ENCODE data around the gene ACOT6. TPM values are rescaled to one million over a fixed set of nuclear protein-coding genes. Genes with fewer than 3 reads are reported as not detected.

Gene ACOT6
- total RNA-seq, 2 experiments from 2014 or later: not detected

DNA sequence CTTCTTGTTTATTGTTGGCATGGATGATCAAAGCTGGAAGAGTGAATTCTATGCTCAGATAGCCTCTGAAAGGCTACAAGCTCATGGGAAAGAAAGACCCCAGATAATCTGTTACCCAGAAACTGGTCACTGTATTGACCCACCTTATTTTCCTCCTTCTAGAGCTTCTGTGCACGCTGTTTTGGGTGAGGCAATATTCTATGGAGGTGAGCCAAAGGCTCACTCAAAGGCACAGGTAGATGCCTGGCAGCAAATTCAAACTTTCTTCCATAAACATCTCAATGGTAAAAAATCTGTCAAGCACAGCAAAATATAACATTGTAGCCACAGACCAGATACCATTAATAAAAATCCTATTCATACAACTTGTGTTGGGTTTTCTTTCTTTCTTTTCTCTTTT lies 7.2 kb downstream of the ACOT6 start:
- ATAC-seq (no peak), DNase-seq (no peak)
- intact Hi-C loops (cut with micrococcal nuclease): no loop called here
- CTCF ChIA-PET: interaction anchor here (1.0 to 1.5 kb wide), 3 partner anchors 14 to 51 kb away, joined by 3 read pairs; partner anchors contain the start of gene ACOT2
- H3K27ac Mint-ChIP-seq: no peak overlapping the region
- POLR2A ChIA-PET: interaction anchor here (1.4 to 1.8 kb wide), 2 partner anchors 25 to 50 kb away, joined by 3 to 5 read pairs; partner anchors contain the start of gene ACOT2
- H3K9me3 Mint-ChIP-seq: no peaks in the 10 kb centered on the region
- TF ChIP-seq, protein P1, sequence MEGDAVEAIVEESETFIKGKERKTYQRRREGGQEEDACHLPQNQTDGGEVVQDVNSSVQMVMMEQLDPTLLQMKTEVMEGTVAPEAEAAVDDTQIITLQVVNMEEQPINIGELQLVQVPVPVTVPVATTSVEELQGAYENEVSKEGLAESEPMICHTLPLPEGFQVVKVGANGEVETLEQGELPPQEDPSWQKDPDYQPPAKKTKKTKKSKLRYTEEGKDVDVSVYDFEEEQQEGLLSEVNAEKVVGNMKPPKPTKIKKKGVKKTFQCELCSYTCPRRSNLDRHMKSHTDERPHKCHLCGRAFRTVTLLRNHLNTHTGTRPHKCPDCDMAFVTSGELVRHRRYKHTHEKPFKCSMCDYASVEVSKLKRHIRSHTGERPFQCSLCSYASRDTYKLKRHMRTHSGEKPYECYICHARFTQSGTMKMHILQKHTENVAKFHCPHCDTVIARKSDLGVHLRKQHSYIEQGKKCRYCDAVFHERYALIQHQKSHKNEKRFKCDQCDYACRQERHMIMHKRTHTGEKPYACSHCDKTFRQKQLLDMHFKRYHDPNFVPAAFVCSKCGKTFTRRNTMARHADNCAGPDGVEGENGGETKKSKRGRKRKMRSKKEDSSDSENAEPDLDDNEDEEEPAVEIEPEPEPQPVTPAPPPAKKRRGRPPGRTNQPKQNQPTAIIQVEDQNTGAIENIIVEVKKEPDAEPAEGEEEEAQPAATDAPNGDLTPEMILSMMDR (IDR thresholded peaks at IDR 0.05): no peak
- no peak overlapping the region for H3K4me3 Mint-ChIP-seq
- no peaks in the 10 kb centered on the region for H3K27me3 Mint-ChIP-seq
- no peaks in the 10 kb centered on the region for H3K36me3 Mint-ChIP-seq (ENCODE audit: low read depth)
- H3K4me1 Mint-ChIP-seq (ENCODE audit: low read depth): no peaks in the 10 kb centered on the region

DNA sequence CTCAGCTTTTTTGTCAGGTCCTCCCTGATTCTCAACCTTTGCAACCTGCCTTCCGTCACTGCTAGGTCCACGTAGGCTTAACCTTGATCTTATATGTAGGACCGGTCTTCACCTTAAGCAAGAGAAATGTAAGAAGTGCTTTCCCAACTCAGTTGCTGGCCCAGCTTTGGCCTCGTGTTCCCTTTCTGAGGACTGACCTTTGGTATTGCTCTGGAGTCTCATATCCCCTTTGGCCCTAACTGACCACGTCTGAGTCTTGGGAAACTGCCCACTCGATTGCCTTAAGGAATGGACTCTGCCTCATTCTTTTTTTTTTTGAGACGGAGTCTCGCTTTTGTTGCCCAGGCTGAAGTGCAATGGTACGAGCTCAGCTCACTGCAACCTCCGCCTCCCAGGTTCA lies 8.0 kb downstream of the ACOT6 start:
- ChIA-PET POLR2A (no interaction called here), CTCF (no interaction called here)
- Mint-ChIP-seq H3K4me3 (no peak overlapping the region), H3K4me1 (ENCODE audit: low read depth) (no peaks in the 10 kb centered on the region), H3K36me3 (ENCODE audit: low read depth) (no peaks in the 10 kb centered on the region), H3K27ac (no peak overlapping the region), H3K9me3 (no peaks in the 10 kb centered on the region), H3K27me3 (no peaks in the 10 kb centered on the region)
- TF ChIP-seq, protein P1 (IDR thresholded peaks at IDR 0.05): no peak
- DNase-seq (no peak), ATAC-seq (no peak)
- intact Hi-C loops (cut with micrococcal nuclease): no loop called here

DNA sequence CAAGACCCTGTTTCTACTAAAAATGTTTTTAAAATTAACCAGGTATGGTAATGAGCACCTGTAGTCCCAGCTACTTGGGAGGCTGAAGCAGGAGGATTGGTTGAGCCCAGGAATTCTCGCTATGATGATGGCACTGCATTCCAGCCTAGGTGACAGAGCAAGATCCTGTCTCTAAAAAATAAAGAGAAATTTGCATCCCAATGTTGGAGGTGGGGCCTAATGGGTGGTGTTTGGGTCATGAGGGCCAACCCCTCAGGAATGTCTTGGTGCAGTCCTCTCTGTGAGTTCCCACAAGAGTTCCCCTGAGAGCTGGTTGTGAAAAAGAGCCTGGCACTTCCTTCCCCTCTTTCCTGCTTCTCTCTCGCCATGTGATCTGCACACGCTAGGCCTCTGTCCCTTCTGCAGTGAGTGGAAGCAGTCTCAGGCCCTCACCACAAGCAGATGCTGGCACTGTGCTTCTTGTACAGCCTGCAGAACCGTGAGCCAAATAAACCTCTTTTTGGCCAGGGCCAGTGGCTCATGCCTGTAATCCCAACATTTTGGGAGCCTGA lies 11.3 kb downstream of the ACOT6 start:
- no peak overlapping the region for H3K4me3 Mint-ChIP-seq
- ChIA-PET POLR2A (no interaction called here), CTCF (interaction anchor here (1.3 kb wide), 1 partner anchor 9 kb away, joined by 4 read pairs; no protein-coding TSS in a partner anchor)
- DNase-seq (no peak), ATAC-seq (no peak)
- no peak overlapping the region for H3K27ac Mint-ChIP-seq
- H3K36me3 Mint-ChIP-seq (ENCODE audit: low read depth): no peaks in the 10 kb centered on the region
- H3K9me3 Mint-ChIP-seq: no peaks in the 10 kb centered on the region
- H3K27me3 Mint-ChIP-seq: no peaks in the 10 kb centered on the region
- TF ChIP-seq, protein P1 (IDR thresholded peaks at IDR 0.05): no peak
- no peaks in the 10 kb centered on the region for H3K4me1 Mint-ChIP-seq (ENCODE audit: low read depth)
- intact Hi-C loops (cut with micrococcal nuclease): no loop called here

GRCh38 chr14:73625706-73626105 lies 13.4 kb downstream of the ACOT6 start:
- DNase-seq (no peak), ATAC-seq (no peak)
- H3K4me3 Mint-ChIP-seq: no peak overlapping the region
- no peaks in the 10 kb centered on the region for H3K4me1 Mint-ChIP-seq (ENCODE audit: low read depth)
- H3K27me3 Mint-ChIP-seq: peaks cover 2% of the 10 kb centered on the region
- POLR2A ChIA-PET: no interaction called here
- H3K9me3 Mint-ChIP-seq: no peaks in the 10 kb centered on the region
- intact Hi-C loops (cut with micrococcal nuclease): no loop called here
- H3K36me3 Mint-ChIP-seq (ENCODE audit: low read depth): no peaks in the 10 kb centered on the region
- no peak overlapping the region for H3K27ac Mint-ChIP-seq
- CTCF ChIA-PET: interaction anchor here (2.0 to 2.2 kb wide), 2 partner anchors 14 to 117 kb away, joined by 7 read pairs; no protein-coding TSS in a partner anchor
- TF ChIP-seq, protein P1 (IDR thresholded peaks at IDR 0.05): no peak

GRCh38 chr14:73627151-73627558 lies 14.8 kb downstream of the ACOT6 start:
- CTCF ChIA-PET: interaction anchor here (2.0 to 2.2 kb wide), 2 partner anchors 13 to 118 kb away, joined by 7 read pairs; no protein-coding TSS in a partner anchor
- Mint-ChIP-seq H3K9me3 (no peaks in the 10 kb centered on the region), H3K36me3 (ENCODE audit: low read depth) (no peaks in the 10 kb centered on the region), H3K27ac (no peak overlapping the region), H3K27me3 (peaks cover 2% of the 10 kb centered on the region), H3K4me3 (no peak overlapping the region), H3K4me1 (ENCODE audit: low read depth) (no peaks in the 10 kb centered on the region)
- POLR2A ChIA-PET: no interaction called here
- intact Hi-C loops (cut with micrococcal nuclease): no loop called here
- TF ChIP-seq, protein P1 (IDR thresholded peaks at IDR 0.05): no peak
- no peak for DNase-seq
- no peak for ATAC-seq

Measured in activated CD8-positive, alpha-beta T cell treated with anti-CD3 and anti-CD28 coated beads for 36 hours (primary cell).